Adrenal gland (tissue), 5 donors: ENCODE results near the gene FBLN2.

Experiments used
- CTCF ChIP-seq, 6 experiments: fragments of 450-650 bp in 4 of 6; fragments of 200-600 bp in 2 of 6; sonication (generic) in 1 of 6; IDR thresholded peaks; 1 replicate in 5 of 6; 2 replicates in 1 of 6; pipeline versions ENCODE4 v1.5.1 to v1.8.0; 2016 to 2021; ENCODE audit warnings: antibody characterized with exemption in 6 of 6, mild to moderate bottlenecking in 2 of 6, moderate library complexity in 1 of 6
- POLR2A ChIP-seq, 2 donors: fragments of 450-650 bp; IDR thresholded peaks; one replicate each; pipeline ENCODE4 v1.6.1; 2017; ENCODE audit warnings: antibody characterized with exemption in 2 of 2, mild to moderate bottlenecking in 2 of 2, moderate library complexity in 1 of 2
- donor health status: DM: no; HTN: no; CAD: no.

GRCh38 chr3:13608969-13609725 is 60.2 kb downstream of the FBLN2 start:
- TF ChIP-seq CTCF (IDR thresholded peaks at IDR 0.05) (no peak), POLR2A (IDR thresholded peaks at IDR 0.05) (no peak)
